ENCODE results near the gene TMCO1. TPM values are rescaled to one million over a fixed set of nuclear protein-coding genes. Genes with fewer than 3 reads are reported as not detected.
"Not testable (repeated sequence)": the region's sequence is repeated elsewhere in the genome, so short reads cannot be mapped to it uniquely, and the experiment has no call there.

Gene TMCO1
- total RNA-seq, 4 donors from 2014 or later = 31.4 to 53.8 (median 46.0) TPM

DNA sequence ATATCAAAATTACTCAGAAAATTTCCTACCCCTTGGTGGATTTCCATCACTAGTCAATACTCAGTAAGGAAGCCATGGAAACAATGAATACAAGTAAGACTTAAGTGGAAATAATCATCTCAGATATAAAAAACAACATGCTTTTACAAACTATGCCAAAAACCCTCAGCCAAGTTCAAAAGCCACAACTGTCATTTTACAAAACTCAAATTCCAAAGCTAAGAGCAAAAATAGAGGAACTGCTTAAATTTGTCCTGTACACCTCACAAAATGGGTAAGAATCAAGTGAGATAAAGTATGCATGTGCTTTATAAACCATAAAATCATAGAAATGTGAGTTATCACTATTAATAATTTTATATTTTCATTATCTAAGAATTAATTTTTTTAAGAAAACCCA, 9.6 kb downstream of the TMCO1 start:
- no peak for TF ChIP-seq POLR2A (IDR thresholded peaks at IDR 0.05)
- TF ChIP-seq, protein P1, sequence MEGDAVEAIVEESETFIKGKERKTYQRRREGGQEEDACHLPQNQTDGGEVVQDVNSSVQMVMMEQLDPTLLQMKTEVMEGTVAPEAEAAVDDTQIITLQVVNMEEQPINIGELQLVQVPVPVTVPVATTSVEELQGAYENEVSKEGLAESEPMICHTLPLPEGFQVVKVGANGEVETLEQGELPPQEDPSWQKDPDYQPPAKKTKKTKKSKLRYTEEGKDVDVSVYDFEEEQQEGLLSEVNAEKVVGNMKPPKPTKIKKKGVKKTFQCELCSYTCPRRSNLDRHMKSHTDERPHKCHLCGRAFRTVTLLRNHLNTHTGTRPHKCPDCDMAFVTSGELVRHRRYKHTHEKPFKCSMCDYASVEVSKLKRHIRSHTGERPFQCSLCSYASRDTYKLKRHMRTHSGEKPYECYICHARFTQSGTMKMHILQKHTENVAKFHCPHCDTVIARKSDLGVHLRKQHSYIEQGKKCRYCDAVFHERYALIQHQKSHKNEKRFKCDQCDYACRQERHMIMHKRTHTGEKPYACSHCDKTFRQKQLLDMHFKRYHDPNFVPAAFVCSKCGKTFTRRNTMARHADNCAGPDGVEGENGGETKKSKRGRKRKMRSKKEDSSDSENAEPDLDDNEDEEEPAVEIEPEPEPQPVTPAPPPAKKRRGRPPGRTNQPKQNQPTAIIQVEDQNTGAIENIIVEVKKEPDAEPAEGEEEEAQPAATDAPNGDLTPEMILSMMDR (IDR thresholded peaks at IDR 0.05) = no peak
- no peak for TF ChIP-seq EP300 (IDR thresholded peaks at IDR 0.05)
- no peak for TF ChIP-seq POLR2AphosphoS5 (IDR thresholded peaks at IDR 0.05)
- H3K9me3 ChIP-seq = no peaks in the 10 kb centered on the region
- H3K27ac ChIP-seq = no peak overlapping the region
- DNase-seq (ENCODE audit: low spot score in 2 of 2) = no peak
- no peak overlapping the region for H3K4me3 ChIP-seq
- H3K4me1 ChIP-seq = peaks cover 2% of the 10 kb centered on the region
- H3K27me3 ChIP-seq = no peaks in the 10 kb centered on the region
- peaks cover 40% of the 10 kb centered on the region for H3K36me3 ChIP-seq

DNA sequence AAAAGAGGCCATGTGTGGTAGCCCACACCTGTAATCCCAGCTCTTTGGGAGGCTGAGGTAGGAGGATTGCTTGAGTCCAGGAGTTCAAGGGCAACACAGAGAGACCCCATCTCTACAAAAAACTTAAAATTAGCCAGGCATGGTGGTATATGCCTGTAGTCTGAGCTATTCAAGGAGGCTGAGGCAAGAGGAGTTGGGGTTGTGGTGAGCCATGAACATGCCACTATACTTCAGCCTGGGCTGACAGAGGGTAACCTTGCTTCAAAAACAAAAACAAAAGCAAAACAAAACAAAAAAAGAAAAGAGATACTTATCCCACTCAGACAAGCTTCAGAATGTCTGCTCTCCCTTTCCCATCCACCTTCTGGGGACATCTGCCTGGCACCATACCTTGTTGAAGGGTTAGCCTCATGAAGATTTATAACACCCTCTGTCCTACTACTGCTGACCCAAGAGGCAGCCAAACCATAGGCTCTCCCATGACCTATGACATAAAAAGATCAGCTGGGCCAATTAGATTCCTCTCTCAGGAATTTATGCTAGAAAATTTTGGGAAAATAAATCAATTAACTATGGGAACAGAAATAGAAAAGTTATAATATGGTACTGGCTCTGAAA, 13.2 kb downstream of the TMCO1 start:
- TF ChIP-seq, protein P1 (IDR thresholded peaks at IDR 0.05) = no peak
- TF ChIP-seq POLR2A (IDR thresholded peaks at IDR 0.05) = no peak
- no peak overlapping the region for H3K27ac ChIP-seq
- no peak overlapping the region for H3K4me3 ChIP-seq
- H3K27me3 ChIP-seq = no peaks in the 10 kb centered on the region
- no peaks in the 10 kb centered on the region for H3K9me3 ChIP-seq
- DNase-seq (ENCODE audit: low spot score in 2 of 2) = no peak
- no peaks in the 10 kb centered on the region for H3K4me1 ChIP-seq
- peaks cover 58% of the 10 kb centered on the region for H3K36me3 ChIP-seq

DNA sequence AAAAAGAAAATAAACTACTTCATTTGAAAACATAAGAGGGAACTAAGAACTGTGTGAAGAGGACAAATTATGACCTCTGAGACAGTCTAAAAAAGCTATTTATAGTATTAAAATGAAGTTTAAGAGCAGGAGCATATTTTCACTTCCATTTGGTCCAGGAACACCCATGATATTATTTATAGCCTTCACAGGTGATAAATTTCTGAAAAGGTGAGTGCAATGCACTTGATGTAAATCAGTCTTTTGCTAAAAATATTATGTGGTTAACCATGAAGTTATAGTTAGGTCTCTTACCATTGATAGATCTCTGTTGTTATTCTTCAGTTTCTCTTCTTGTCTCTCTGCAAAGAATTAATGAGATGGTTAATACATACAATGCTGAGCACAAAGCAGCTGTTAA, 14.7 kb downstream of the TMCO1 start:
- no peak for DNase-seq (ENCODE audit: low spot score in 2 of 2)
- Histone ChIP-seq H3K27ac (no peak overlapping the region), H3K27me3 (no peaks in the 10 kb centered on the region), H3K9me3 (no peaks in the 10 kb centered on the region), H3K36me3 (peaks cover 59% of the 10 kb centered on the region), H3K4me3 (no peak overlapping the region), H3K4me1 (no peaks in the 10 kb centered on the region)
- TF ChIP-seq, protein P1 (IDR thresholded peaks at IDR 0.05) = no peak
- TF ChIP-seq POLR2A (IDR thresholded peaks at IDR 0.05) = no peak
- TF ChIP-seq EP300 (IDR thresholded peaks at IDR 0.05) = no peak
- TF ChIP-seq POLR2AphosphoS5 (IDR thresholded peaks at IDR 0.05) = no peak

DNA sequence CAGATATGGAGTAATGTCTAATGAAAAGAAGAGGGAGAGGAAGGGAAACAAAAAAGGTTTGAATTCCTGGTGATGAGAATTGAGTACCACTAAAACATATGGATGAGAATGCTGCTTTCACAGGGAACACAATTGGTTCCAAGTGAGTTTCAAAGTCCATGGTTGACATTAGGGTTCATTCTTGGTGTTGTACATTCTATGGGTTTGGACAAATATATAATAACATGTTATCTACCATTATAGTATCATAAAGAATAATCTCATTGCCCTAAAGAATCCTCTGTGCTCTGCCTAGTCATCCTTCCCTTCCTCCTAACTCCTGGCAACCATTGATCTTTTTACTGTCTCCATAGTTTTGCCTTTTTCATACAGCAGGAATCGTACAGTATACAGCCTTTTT, 20.1 kb downstream of the TMCO1 start:
- no peak for DNase-seq (ENCODE audit: low spot score in 2 of 2)
- Histone ChIP-seq H3K27ac (no peak overlapping the region), H3K36me3 (peaks cover 58% of the 10 kb centered on the region), H3K9me3 (no peaks in the 10 kb centered on the region), H3K4me1 (no peaks in the 10 kb centered on the region), H3K4me3 (no peak overlapping the region), H3K27me3 (no peaks in the 10 kb centered on the region)
- no peak for TF ChIP-seq EP300 (IDR thresholded peaks at IDR 0.05)
- WGBS = 92% methylated on average over 1 of the region's 1 CpG

DNA sequence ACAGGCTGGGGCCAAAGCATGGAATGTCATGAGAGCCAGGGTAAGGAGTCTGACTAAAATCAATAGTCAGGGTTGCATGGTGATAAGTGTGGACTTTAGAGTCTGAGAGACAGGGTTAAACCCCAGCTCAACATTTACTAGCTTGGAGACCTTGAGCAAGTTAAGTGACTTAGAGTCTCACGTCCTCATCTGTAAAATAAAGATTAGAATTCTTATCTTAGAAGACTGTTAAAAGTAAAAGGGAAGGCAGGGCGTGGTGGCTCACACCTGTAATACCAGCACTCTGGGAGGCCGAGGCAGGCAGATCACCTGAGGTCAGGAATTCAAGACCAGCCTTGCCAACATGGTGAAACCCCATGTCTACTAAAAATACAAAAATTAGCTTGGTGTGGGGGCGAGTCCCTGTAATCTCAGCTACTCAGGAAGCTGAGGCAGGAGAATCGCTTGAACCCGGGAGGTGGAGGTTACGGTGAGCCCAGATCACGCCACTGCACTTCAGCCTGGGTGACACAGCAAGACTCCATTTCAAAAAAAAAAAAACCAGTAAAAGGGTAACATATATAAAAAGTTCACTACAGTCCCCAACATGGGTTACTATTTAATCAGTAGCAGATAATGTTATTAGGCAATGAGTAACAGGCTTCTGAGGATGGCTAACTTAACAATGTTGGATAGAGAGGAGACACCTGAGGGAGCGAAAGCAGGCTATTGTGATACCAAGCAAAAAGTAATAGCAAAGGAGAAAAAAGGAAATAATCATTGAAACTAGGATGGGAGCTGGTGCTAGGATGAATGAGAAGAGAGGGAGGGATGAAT, 20.8 kb downstream of the TMCO1 start:
- DNase-seq (ENCODE audit: low spot score in 2 of 2) = no peak
- no peak for TF ChIP-seq POLR2AphosphoS5 (IDR thresholded peaks at IDR 0.05)
- TF ChIP-seq POLR2A (IDR thresholded peaks at IDR 0.05) = no peak
- no peak for TF ChIP-seq EP300 (IDR thresholded peaks at IDR 0.05)
- TF ChIP-seq, protein P1 (IDR thresholded peaks at IDR 0.05) = no peak
- H3K27ac ChIP-seq = no peak overlapping the region
- no peaks in the 10 kb centered on the region for H3K27me3 ChIP-seq
- 95% methylated on average over 9 of the region's 9 CpGs for WGBS
- H3K4me3 ChIP-seq = no peak overlapping the region
- H3K36me3 ChIP-seq = peaks cover 58% of the 10 kb centered on the region
- no peaks in the 10 kb centered on the region for H3K4me1 ChIP-seq
- H3K9me3 ChIP-seq = no peaks in the 10 kb centered on the region

DNA sequence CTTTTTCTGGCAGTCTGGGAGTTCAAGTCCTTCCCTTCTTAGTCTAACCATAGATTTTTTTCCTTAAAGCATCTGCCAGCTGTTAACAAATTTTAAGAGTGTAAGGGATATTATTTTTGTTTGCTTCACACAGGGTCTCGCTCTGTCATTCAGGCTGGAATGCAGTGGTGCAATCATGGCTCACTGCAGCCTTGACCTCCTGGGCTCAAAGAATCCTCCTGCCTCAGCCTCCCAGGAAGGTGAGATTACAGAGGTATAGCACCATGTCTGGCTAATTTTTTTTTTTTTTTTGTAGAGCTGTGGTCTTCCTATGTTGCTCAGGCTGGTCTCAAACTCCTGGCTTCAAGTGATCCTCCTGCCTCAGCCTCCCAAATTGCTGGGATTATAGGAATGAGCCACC, 23.8 kb downstream of the TMCO1 start:
- H3K4me1 ChIP-seq; DNase-seq (ENCODE audit: low spot score in 2 of 2); H3K9me3 ChIP-seq; H3K27me3 ChIP-seq; H3K27ac ChIP-seq; H3K4me3 ChIP-seq: not testable (repeated sequence)
- 93% methylated on average over 1 of the region's 1 CpG for WGBS
- H3K36me3 ChIP-seq = peaks cover 67% of the 10 kb centered on the region

Measured in suprapubic skin (tissue), 4 donors.